AG04449 (cell line): Measurements from ENCODE around the gene SLC38A5.

Experiments
- CTCF ChIA-PET: fragments of 350-600 bp; formaldehyde crosslinking; extraction: SDS; loops from one replicate; lab custom pipeline; 2021; ENCODE audit warnings: antibody characterized with exemption; lab: Yijun Ruan, JAX
- POLR2A ChIA-PET: fragments of 400-600, 350-600 bp; formaldehyde crosslinking; extraction: SDS; loops from one replicate; lab custom pipeline; 2020; ENCODE audit warnings: antibody characterized with exemption, inconsistent platforms; lab: Yijun Ruan, JAX
- DNase-seq: peaks from one replicate; pipeline ENCODE4 v3.0.0-alpha.2; 2010; ENCODE audit warnings: low read depth, low spot score
- H3K4me3 ChIP-seq: 2 replicates; pipeline ENCODE4 v1.5.1; 2011; ENCODE audit warnings: low read depth, mild to moderate bottlenecking, control low read depth, low read length
- TF ChIP-seq, protein P1 (sequence below): IDR thresholded peaks from one replicate; pipeline ENCODE4 v1.5.1; 2011; ENCODE audit warnings: mild to moderate bottlenecking, moderate library complexity, low read length, control low read depth, inconsistent platforms; ENCODE audit not compliant: insufficient read depth; ENCODE audit errors: missing control alignments

The SLC38A5 gene

DNA sequence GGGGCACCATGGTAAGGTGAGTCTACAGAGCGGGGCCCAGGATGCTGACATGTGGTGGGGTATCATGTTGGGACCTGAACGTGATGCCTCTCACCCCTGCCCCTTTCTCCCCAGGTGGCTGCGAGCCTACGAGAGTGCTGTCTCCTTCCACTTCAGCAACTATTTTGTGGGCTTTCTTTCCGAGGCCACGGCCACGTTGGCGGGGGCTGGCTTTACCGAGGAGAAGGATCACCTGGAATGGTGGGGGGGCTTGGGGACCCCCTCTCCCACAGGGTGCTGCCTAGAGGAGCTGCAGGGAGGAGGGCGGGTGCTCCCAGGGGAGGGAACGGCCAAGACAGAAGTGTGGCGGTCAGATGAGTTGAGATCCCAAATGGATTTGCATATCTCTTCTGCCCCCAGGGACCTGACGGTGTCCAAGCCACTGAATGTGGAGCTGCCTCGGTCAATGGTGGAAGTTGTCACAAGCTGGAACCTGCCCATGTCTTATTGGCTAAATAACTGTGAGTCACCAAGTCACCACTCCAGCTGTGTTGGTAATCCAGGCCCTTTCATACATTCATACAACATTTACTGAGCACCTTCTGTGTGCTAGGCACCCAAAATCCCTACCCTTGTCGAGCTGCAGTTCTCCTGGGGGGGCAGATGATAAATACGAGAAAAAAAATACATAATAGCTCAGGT is 44.2 kb upstream of the SLC38A5 start:
- H3K4me3 ChIP-seq = no peak overlapping the region
- TF ChIP-seq, protein P1, sequence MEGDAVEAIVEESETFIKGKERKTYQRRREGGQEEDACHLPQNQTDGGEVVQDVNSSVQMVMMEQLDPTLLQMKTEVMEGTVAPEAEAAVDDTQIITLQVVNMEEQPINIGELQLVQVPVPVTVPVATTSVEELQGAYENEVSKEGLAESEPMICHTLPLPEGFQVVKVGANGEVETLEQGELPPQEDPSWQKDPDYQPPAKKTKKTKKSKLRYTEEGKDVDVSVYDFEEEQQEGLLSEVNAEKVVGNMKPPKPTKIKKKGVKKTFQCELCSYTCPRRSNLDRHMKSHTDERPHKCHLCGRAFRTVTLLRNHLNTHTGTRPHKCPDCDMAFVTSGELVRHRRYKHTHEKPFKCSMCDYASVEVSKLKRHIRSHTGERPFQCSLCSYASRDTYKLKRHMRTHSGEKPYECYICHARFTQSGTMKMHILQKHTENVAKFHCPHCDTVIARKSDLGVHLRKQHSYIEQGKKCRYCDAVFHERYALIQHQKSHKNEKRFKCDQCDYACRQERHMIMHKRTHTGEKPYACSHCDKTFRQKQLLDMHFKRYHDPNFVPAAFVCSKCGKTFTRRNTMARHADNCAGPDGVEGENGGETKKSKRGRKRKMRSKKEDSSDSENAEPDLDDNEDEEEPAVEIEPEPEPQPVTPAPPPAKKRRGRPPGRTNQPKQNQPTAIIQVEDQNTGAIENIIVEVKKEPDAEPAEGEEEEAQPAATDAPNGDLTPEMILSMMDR = no peak
- ChIA-PET CTCF (no interaction called here), POLR2A (no interaction called here)
- DNase-seq = no peak

DNA sequence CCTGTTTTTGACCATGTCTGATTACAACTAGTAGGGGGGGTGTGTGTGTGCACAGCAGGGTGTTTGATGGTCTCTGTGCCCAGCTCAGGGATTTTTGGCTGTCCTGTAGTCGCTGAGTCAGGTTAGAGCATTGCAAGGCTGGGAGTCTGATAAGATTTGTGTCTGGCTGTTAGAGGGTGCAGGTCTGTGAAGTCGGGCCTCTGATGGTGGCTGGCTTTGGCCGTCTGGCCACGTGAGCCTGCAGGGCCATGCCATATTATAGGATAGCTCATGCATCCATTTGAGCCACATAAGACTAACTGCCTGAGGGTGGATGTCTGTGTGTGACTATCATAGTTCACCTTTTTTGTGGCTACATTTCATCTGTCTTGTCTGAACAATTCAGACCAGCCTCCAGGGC is 43.6 kb upstream of the SLC38A5 start:
- DNase-seq = no peak
- ChIA-PET CTCF (interaction anchor here (0.8 to 1.6 kb wide), 3 partner anchors 40 to 430 kb away, joined by 3 read pairs; no protein-coding TSS in a partner anchor), POLR2A (no interaction called here)
- TF ChIP-seq, protein P1 = no peak
- H3K4me3 ChIP-seq = no peak overlapping the region

- no peak overlapping the region for H3K4me3 ChIP-seq
- POLR2A ChIA-PET = no interaction called here
- CTCF ChIA-PET = interaction anchor here (1.6 kb wide), 1 partner anchor 39 kb away, joined by 3 read pairs; no protein-coding TSS in a partner anchor
- TF ChIP-seq, protein P1 = no peak
- DNase-seq = no peak
Measured at GRCh38 chrX:48512371-48512935, 42.4 kb upstream of the SLC38A5 start.

DNA sequence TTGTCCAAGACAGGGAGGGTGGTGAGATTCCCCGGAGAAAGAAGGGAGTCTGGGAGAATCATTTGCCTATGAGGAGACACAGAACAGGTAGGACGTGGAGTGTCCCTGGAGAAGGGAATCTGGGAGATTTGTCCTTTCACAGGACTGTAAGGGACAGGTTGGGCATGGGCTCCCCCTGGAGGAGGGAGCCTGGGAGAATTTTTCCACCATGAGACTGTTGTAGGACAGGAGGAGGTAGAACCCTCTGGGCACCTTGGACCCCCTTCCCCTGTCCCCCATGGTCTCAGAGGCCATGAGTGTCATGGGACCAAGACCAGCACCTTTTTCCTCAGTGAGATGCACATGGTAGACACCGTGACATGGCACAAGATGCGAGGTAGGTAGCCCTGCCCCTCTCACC is 41.5 kb upstream of the SLC38A5 start:
- TF ChIP-seq, protein P1 = peak; percentile 45
- DNase-seq = no peak
- no peak overlapping the region for H3K4me3 ChIP-seq
- ChIA-PET POLR2A (no interaction called here), CTCF (no interaction called here)

DNA sequence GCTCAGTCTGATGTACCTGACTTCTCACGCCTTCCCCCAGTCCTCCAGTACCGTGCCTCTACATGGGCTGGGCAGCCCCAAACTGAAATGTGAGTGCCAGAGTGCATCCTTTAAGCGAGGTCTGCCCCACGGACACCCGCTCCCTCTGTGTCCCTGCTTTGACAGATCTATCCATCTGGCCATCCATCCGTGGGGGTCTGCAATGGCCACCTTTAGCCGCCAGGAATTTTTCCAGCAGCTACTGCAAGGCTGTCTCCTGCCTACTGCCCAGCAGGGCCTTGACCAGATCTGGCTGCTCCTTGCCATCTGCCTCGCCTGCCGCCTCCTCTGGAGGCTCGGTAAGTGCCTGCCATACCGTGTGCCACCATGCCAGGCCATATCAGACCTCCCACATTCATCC is 39.6 kb upstream of the SLC38A5 start:
- TF ChIP-seq, protein P1 = no peak
- H3K4me3 ChIP-seq = peak overlapping the region; percentile 72
- ChIA-PET POLR2A (no interaction called here), CTCF (no interaction called here)
- DNase-seq = no peak

- ChIA-PET POLR2A (interaction anchor here (0.7 kb wide), 1 partner anchor 12 kb away, joined by 3 read pairs; the partner anchor contains the start of gene EBP), CTCF (no interaction called here)
- TF ChIP-seq, protein P1 = no peak
Measured at GRCh38 chrX:48509245-48509590, 39.2 kb upstream of the SLC38A5 start.

More at GRCh38 chrX:48509245-48509590, 39.2 kb upstream of the SLC38A5 start:
- no peak for DNase-seq
- peak overlapping the region; percentile 72 for H3K4me3 ChIP-seq
